Stimulated activated CD8-positive, alpha-beta memory T cell treated with anti-CD3 and anti-CD28 coated beads, Interleukin-12 subunit alpha, Interleukin-12 subunit beta, amount 100 ng/mL, for 24 hours (primary cell): ENCODE data around the gene DEGS1.

ENCODE experiments used
- DNase-seq: peaks from one replicate; pipeline ENCODE4 v3.0.0-alpha.2; 2020; ENCODE audit errors: extremely low read depth

Gene DEGS1

DNA sequence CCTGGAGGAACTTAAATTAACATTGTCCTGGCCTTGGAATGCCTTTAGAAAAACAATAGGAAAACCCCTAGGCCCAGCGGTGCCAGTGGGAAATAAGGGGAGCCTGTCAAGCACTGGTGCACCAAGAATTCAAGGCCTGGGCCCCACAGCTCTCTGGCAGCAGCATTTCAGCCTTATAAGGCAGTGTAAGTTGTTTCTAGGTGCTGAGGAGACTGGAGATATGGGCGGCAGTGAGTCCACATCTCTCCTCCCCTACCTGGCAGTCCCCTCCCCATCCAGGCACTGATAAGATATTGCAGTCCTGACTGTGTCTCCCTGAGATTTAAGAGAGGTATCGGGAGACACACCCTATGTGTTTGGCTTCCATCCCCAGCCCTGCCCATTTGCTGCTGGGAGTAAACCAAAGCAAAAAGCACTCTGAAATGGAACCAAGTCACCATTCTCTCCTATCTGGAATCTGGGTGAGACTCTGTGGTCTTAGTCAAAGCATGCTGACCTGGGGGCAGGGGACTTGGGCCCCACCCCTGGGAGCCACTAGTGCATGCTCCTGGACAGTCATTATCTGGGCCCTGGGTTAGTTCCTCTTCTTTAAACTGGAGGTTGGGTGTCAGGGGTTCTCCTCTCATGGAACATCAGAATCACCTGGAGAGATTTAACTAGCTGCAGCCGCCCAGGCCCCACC is 30.5 kb downstream of the DEGS1 start:
- no peak for DNase-seq

DNA sequence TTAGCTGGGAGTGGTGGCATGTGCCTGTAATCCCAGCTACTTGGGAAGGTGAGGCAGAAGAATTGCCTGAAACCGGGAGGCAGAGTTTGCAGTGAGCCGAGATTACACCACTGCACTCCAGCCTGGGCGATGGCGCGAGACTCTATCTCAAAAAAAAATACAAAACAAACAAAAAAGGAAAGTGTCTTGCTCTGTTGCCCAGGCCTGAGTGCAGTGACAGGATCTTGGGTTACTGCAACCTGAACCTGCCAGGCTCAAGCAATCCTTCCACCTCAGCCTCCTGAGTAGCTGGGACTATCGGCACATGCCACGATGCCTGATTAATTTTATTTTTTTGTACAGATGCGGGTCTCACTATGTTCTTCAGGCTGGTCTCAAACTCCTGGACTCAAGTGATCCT is 33.3 kb downstream of the DEGS1 start:
- DNase-seq: no peak

DNA sequence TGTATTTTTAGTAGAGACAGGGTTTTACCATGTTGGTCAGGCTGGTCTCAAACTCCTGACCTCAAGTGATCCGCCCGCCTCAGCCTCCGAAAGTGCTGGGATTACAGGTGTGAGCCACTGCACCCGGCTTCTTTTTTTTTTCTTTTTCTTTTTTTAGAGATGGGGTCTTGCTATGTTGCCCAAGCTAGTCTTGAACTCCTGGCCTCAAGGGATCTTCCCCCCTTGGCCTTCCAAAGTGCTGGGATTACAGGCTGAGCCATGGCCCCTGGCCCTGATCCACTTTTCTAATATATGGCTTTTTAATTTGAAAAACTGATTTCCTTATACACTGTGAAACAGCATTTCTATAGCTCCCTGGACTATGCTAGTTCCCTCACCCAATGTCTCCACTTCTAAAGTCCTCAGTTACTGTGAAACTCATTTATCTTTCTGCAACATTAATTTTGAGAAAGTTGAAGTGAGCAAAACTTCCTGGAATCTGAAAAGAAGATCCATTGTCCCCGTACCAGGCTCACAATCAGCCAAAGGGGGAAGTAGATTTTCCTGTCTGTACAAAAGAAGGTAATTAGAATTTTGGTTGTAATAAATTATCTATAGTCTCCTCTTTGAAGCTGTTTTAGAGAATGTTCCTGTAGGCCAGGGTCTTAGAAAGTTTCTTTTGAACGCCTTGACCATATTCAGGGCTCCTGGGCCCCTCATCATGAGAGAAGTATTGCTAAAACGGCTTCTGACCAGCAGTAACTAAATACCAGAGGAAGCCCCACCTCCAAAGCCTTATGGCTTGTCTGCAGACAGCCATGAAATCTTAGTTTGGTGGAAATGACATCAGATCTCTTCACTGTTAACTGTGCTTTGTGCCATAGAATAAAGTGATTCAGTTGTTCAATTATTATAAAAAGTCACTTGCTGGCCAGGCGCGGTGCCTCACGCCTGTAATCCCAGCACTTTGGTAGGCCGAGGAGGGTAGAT is 34.9 kb downstream of the DEGS1 start:
- no peak for DNase-seq

DNA sequence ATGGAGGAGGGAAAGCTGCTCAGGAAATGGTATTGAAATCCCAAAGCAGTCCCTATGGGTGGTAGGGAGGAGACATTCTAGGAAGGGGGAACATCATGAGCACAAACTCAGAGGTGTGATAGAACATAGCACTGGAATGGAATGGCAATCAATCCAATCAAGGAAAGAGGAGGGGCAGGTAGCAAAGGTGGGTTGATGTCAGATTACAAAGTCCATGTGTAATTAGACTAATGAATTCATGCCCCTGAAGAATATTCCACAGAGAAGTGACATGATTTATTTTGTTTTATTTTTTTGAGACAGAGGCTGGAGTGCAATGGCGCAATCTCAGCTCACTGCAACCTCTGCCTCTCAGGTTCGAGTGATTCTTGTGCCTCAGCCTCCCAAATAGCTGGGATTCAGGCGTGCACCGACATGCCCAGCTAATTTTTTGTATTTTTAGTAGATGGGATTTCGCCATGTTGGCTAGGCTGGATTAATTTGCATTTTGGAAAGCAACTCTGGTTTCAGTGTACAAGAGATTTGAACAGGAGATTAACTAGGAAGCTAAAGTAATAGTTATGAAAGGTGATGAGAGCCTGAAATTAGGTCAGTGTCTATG is 36.1 kb downstream of the DEGS1 start:
- DNase-seq: no peak

DNA sequence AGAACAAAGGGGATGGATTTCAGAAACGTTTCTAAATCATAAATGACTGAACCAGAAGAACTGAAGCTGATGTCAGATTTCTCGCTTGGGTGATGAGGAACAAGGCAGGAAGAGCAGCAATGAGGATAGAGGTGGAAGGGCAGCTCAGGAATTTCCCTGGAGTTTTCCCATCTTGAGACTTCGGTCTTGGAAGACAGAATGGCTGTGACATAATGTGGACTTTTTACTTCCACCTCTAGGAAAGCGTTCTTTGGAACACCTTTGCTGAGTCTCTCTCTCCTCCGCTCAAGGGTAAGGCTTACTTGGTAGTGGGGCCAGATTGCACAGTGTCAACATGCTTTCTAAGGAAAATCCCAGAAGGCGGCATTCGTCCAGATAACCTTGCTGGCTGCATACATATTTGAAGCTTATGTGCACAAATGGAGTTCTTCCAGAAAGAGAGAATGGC is 36.6 kb downstream of the DEGS1 start:
- DNase-seq: no peak

DNA sequence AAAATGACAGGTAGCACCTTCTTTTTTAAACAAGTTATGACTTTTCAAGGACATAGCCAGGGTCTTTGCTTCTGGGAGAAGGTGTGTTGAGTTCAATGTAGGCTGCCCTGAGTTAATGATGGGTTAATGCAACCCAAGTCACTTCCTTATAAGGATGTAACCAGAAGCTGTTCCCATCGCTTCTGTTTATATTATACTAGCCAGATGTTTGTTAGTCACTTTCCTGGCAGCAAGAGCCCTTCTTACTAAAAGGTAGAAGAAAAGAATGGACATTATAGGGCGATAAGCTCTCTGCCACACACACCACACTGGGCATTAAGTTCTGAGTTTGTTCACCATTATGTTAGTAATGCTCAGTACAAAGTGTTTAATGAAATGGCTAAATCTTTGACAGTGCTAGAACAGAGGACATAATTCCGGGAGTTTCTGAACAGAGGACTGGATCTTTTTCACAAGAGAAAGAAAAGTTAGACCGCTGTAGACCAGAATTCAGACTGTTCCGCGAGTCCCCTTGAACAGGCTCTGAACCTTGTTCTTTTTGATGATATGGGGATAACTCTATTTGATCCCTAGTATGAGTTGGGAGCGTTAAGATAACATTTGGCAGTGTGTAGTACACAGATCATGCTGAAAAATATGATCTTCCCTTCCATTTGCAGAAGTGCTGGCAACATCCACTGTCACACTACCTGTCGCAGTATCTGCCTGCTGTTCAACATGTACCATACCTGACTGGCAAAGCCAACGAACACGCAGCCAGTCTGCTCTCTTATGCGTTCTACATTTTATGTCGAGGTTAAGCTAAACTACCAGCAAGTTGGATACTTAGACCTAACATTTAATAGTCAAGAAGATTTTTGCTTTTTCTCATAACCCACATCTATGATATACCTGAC is 41.0 kb downstream of the DEGS1 start:
- DNase-seq: no peak

DNA sequence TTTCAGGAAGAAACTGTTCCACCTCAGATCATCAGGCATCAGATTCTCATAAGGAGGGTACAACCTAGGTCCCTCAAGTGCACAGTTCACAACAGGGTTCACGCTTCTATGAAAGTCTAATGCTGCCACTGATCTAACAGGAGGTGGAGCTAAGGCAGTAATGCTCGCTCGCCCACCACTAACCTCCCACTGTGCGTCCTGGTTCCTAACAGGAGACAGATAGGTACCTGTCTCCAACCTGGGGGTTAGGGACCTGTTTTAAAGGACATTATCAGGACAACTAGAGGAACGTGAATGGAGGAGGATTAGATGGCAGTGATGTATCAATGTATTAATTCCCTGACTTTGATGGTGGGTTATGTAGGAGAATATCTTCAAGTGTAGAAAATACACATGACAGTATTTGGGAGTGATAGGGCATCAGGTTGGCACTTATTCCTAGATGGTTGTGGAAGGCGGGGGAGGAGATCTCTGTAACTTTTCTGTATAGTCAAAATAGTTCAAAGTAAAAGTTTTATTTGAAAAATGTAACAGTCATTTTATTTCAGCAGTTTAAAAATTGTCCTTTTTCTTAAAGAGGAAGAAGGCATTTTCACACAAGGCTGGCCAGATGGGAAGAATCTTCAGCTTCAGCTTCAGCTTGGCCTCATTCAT is 43.9 kb downstream of the DEGS1 start:
- no peak for DNase-seq

DNA sequence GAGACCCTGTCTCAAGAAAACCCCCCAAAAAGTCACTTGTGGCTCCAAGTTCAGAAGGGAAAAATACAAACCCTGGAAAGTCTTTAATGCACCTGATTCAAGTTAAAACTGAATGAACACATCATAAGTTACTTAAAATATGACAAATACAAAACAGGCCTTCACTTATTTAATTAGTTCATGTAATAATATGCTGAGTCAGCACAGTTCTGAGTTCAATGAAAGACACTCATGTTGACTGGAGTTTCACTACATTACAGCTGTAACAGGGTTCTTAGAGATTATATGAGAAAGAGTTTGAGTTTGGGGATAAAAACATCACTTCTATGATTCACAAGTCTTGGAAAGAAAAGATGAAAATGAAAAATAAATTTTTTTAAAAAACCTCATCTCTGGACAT is 51.0 kb downstream of the DEGS1 start:
- no peak for DNase-seq

DNA sequence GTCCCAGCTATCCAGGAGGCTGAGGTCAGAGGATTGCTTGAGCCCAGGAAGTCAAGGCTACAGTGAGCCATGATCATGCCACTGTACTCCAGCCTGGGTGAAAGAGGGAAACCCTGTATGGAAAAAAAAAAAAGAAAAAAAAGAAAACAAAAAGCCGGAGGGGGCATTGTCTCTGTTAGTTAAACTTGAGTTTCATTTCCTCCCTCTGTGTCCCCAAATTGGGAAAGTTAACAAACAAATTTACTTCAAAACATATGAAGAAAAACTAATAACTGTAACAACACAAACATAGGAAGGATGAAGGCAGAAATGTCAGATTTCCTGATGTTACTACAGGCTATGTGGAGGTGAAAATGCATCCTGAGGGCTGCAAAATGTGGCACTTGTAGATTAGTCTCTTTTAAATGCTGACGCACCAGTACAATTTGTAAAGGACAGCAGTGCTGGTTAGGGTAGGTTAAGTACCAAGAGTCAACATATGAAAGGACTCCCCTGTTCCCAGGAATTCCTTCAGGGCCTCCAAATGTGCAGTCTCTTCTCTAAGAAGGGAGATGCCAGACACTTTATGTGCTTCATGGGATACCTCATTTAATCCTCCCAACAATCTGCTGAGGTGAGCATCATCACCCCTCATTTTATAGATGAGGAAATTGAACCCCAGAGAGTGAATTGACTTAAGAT is 52.9 kb downstream of the DEGS1 start:
- DNase-seq: no peak

DNA sequence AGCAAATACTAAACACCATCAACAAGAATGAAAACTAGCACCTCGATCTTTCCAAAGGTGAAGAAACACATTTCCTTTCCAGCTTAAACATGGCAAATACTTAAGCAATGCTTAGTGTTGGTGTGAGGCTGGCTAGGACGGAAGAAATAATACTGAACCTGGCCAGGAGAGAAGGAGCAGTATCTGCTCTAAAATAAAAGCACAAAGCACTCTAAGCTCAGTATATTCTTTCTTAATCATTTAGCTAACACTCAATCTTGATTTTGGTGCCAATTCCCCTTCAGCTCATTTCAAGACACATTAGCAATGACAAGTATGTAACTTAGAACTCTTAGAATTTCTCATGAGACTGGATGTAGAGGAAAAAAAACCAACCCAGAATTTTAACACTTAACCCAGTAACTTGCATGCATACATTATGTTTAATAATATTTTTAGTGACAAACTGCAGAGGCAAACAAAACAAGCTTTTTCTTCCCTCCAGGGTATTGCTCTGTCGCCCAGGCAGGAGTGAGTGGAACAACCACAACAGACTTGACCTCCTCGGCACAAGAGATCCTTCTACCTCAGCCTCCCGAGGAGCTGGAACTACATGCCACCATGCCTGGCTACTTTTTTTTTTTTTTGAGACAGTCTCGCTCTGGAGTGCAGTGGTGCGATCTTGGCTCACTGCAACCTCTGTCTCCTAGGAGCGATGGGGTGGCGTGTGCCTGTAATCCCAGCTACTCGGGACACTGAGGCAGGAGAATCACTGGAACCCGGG is 54.3 kb downstream of the DEGS1 start:
- no peak for DNase-seq

DNA sequence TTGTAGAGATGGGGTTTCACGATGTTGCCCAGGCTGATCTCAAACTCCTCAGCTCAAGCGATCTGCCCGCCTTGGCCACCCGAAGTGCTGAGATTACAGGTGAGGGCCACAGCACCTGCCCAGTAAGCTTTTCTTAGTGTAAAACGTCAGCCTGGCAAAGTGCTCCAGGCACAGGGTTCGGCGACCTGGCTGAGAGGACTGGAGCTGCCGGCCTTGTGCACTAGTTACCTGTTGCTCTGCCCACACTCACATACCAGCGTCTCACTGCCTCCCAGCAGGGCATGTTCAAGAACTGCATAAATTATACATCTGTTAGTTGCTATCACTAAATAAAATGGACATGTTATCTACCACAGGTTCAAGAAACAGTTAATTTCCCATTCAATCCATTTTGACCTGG is 55.2 kb downstream of the DEGS1 start:
- no peak for DNase-seq

DNA sequence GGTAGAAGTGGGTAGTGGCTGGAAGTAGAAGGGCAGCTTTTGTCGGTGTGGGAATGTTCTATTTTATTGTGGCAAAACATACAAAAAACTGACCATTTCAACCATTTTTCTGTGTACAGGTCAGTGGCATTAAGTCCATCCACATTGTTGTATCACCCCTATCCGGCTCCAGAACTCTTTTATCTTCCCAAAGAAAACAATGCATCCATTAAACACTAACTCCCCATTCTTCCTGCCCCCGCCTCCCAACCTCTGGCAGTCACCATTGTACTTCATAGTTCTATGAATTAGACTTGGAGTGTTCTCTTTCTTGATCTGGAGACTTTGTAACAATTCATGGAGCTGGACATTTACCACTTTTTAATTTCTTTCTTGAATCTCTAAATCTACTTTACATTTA is 55.7 kb downstream of the DEGS1 start:
- no peak for DNase-seq
